Aorta (tissue), 5 donors: Measurements from ENCODE around the gene NPIPA2. TPM values are rescaled to one million over a fixed set of nuclear protein-coding genes. Genes with fewer than 3 reads are reported as not detected.
"Not testable (repeated sequence)": the region's sequence is repeated elsewhere in the genome, so short reads cannot be mapped to it uniquely, and the experiment has no call there.

Experiments
- ATAC-seq: fragments of 200-7000 bp; cut with Tn5 transposase; one replicate; pipeline ENCODE4 v1.9.1; 2022; ENCODE audit warnings: moderate library complexity; ENCODE audit not compliant: low FRiP score
- DNase-seq, 2 donors: peaks; one replicate each; pipeline ENCODE4 v3.0.0-alpha.2; 2020
- H3K27ac ChIP-seq, 2 donors: one replicate each; pipeline ENCODE4 v1.5.1; 2013; ENCODE audit warnings: low read length in 2 of 2, mild to moderate bottlenecking in 2 of 2, moderate library complexity in 2 of 2, control low read depth in 1 of 2, inconsistent platforms in 1 of 2, low read depth in 1 of 2
- H3K27me3 ChIP-seq, 2 donors: one replicate each; pipeline ENCODE4 v1.6.1; 2013; ENCODE audit warnings: control low read depth in 1 of 2, low read length in 1 of 2, mild to moderate bottlenecking in 1 of 2, moderate library complexity in 1 of 2; ENCODE audit not compliant: insufficient read depth in 2 of 2, control insufficient read depth in 1 of 2
- H3K36me3 ChIP-seq, 2 donors: one replicate each; pipeline ENCODE4 v1.6.1; 2013; ENCODE audit warnings: control low read depth in 1 of 2, low read length in 1 of 2, mild to moderate bottlenecking in 1 of 2; ENCODE audit not compliant: insufficient read depth in 2 of 2, control insufficient read depth in 1 of 2
- H3K4me1 ChIP-seq, 2 donors: one replicate each; pipeline ENCODE4 v1.6.1; 2013; ENCODE audit warnings: low read length in 2 of 2, control low read depth in 1 of 2, mild to moderate bottlenecking in 1 of 2, moderate library complexity in 1 of 2; ENCODE audit not compliant: insufficient read depth in 2 of 2, control insufficient read depth in 1 of 2
- H3K4me3 ChIP-seq, 2 donors: one replicate each; pipeline ENCODE4 v1.5.1; 2013; ENCODE audit warnings: low read length in 2 of 2, control low read depth in 1 of 2, mild to moderate bottlenecking in 1 of 2
- H3K9me3 ChIP-seq: one replicate; pipeline ENCODE4 v1.6.1; 2013; ENCODE audit warnings: mild to moderate bottlenecking, low read length; ENCODE audit not compliant: control insufficient read depth
- WGBS, 2 donors: extraction: QIAGEN DNeasy Blood & Tissue Kit; methylation state at CpG; one replicate each; pipeline ENCODE4 v1.1.7; 2013; 5-methylcytosine and 5-hydroxymethylcytosine counted together
- intact Hi-C, 2 donors: fragments of 100-400 bp; cut with DNase I; formaldehyde crosslinking; loops; one replicate each; pipeline versions ENCODE4 v1.14.2 to v1.15.0; 2022
- polyA plus RNA-seq, 2 donors: library from polyadenylated mRNA; stranded (reverse); fragments of 200-250 nt; gene quantifications; one replicate each; pipeline ENCODE4 v1.2.3, GENCODE V29; 2013
- total RNA-seq, 2 donors: library from RNA; stranded (reverse); fragmentation: NEBNext Ultra II Directional; extraction: Animal tissue kit (Norgen Biotek cat#: 25700); gene quantifications; one replicate each; pipeline ENCODE4 v1.2.1, GENCODE V29; 2021
- donor health status: healthy with polysubstance abuse.
- donor health status: Bipolar disorder and iron deficiency.
- donor health status: DM: no; HTN: no; CAD: no.
- donor health status: DM: no; HTN: no; CAD: no.
- donor health status: DM: yes; HTN: yes; CAD: no.

Gene NPIPA2
- total and polyA plus RNA-seq, 4 donors, result 1.6 to 12.7 (median 5.1) TPM

- H3K4me3 ChIP-seq, H3K36me3 ChIP-seq, H3K9me3 ChIP-seq, DNase-seq, H3K27me3 ChIP-seq, ATAC-seq, H3K27ac ChIP-seq, intact Hi-C loops, H3K4me1 ChIP-seq: not testable (repeated sequence)
- WGBS, 2 donors, result no CpG with 5 or more reads among the region's 2 CpGs
These were observed 31.3 kb downstream of the NPIPA2 start for GRCh38 chr16:14773654-14774053.

GRCh38 chr16:14775624-14776023 is 33.3 kb downstream of the NPIPA2 start:
- H3K9me3 ChIP-seq, H3K4me1 ChIP-seq, H3K27me3 ChIP-seq, intact Hi-C loops, H3K27ac ChIP-seq, ATAC-seq, DNase-seq, H3K4me3 ChIP-seq, H3K36me3 ChIP-seq: not testable (repeated sequence)
- 78 to 95% methylated on average over 1 of the region's 2 CpGs for WGBS, 2 donors

GRCh38 chr16:14776763-14777162 is 34.4 kb downstream of the NPIPA2 start:
- H3K27me3 ChIP-seq, H3K36me3 ChIP-seq, intact Hi-C loops, H3K9me3 ChIP-seq, H3K4me3 ChIP-seq, H3K27ac ChIP-seq, H3K4me1 ChIP-seq, DNase-seq, ATAC-seq: not testable (repeated sequence)
- WGBS, 2 donors, result no CpG with 5 or more reads among the region's 6 CpGs

GRCh38 chr16:14779368-14779877 is 37.1 kb downstream of the NPIPA2 start:
- intact Hi-C loops, H3K27ac ChIP-seq, H3K4me3 ChIP-seq, DNase-seq, H3K9me3 ChIP-seq, H3K27me3 ChIP-seq, H3K4me1 ChIP-seq, H3K36me3 ChIP-seq, ATAC-seq: not testable (repeated sequence)
- WGBS, 2 donors, result 62 to 65% methylated on average over 8 to 10 of the region's 11 CpGs

- H3K4me1 ChIP-seq, H3K9me3 ChIP-seq, ATAC-seq, H3K27ac ChIP-seq, H3K36me3 ChIP-seq, intact Hi-C loops, DNase-seq, H3K4me3 ChIP-seq, H3K27me3 ChIP-seq: not testable (repeated sequence)
- WGBS, 2 donors, result no CpG with 5 or more reads among the region's 1 CpG
These were observed 43.8 kb downstream of the NPIPA2 start for GRCh38 chr16:14786180-14786579.

GRCh38 chr16:14789577-14789976 is 47.2 kb downstream of the NPIPA2 start:
- DNase-seq, ATAC-seq, H3K4me3 ChIP-seq, H3K36me3 ChIP-seq, H3K27ac ChIP-seq, H3K4me1 ChIP-seq, intact Hi-C loops, H3K9me3 ChIP-seq, H3K27me3 ChIP-seq: not testable (repeated sequence)
- 42% methylated on average over 1 of the region's 5 CpGs; no CpG with 5 or more reads in 1 of the 2 donors for WGBS, 2 donors

GRCh38 chr16:14790320-14790956 is 48.1 kb downstream of the NPIPA2 start:
- ATAC-seq, H3K27me3 ChIP-seq, H3K4me1 ChIP-seq, H3K27ac ChIP-seq, intact Hi-C loops, DNase-seq, H3K36me3 ChIP-seq, H3K9me3 ChIP-seq, H3K4me3 ChIP-seq: not testable (repeated sequence)
- no CpG with 5 or more reads among the region's 7 CpGs for WGBS, 2 donors

- H3K9me3 ChIP-seq, ATAC-seq, H3K4me3 ChIP-seq, intact Hi-C loops, H3K27ac ChIP-seq, H3K4me1 ChIP-seq, H3K36me3 ChIP-seq, H3K27me3 ChIP-seq, DNase-seq: not testable (repeated sequence)
- WGBS, 2 donors, result no CpG with 5 or more reads among the region's 2 CpGs
These were observed 50.6 kb downstream of the NPIPA2 start for GRCh38 chr16:14792914-14793313.

- ATAC-seq, intact Hi-C loops: not testable (repeated sequence)
- WGBS, 2 donors, result no CpG with 5 or more reads among the region's 2 CpGs
These were observed 55.2 kb downstream of the NPIPA2 start for GRCh38 chr16:14797558-14797957.

More at GRCh38 chr16:14797558-14797957, 55.2 kb downstream of the NPIPA2 start:
- not testable (repeated sequence) for H3K4me3 ChIP-seq, H3K9me3 ChIP-seq, H3K4me1 ChIP-seq, H3K27me3 ChIP-seq, H3K27ac ChIP-seq, DNase-seq, H3K36me3 ChIP-seq
